ENCODE data around the gene C19orf53.
"Not testable (repeated sequence)": the region's sequence is repeated elsewhere in the genome, so short reads cannot be mapped to it uniquely, and the experiment has no call there.

Gene C19orf53

DNA sequence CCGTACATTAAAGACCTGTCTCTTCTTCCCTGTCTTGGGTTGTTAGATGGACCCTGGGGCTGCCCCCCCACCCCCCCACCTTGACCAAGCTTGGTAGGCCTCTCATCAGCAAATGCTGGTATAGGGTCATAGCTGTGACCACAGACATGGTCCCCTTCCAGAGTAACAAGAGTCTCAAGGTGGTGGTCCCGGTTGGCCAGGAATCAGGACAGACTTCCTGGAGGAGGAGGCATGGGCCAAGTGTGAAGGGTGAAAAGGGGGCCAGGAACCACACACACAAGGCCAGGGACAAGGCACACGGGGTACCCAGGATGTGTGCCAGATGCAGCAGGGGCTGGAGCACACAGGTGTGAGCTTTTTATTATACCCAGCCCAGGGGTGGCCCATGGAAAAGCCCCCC lies 11.0 kb upstream of the C19orf53 start:
- no peak for DNase-seq (ENCODE audit: low read depth in 2 of 2)

DNA sequence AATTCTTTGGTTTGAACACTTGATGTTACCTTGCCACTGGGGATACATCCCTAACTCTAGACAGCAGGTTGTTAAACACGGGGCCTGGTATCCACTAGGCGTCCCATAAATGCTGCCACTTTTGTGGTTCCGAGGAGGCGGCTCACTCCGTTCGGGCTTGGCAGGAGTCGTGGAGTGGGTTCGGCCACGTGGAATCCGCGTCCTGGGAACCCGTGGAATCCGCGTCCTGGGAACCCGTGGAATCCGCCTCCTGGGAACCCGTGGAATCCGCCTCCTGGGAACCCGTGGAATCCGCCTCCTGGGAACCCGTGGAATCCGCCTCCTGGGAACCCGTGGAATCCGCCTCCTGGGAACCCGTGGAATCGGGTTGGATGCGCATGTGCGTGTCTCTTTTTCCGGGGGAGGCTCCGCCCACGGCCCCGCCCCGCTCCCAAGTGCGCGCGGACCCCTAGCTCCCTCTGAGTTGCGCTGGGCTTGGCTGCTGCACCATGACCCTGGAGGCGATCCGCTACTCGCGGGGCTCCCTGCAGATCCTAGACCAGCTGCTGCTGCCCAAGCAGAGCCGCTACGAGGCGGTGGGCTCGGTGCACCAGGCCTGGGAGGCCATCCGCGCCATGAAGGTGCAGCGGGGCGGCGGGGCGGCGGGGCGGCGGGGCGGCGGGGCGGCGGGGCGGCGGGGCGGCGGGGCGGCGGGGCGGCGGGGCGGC lies 10.0 kb upstream of the C19orf53 start, which contains the start of gene MRI1:
Gene MRI1, plus strand, starts transcription at position 422 of the 707 bp plus-strand sequence. Its CDS starts 67 bp downstream, at position 489.
- DNase-seq (ENCODE audit: low read depth in 2 of 2) = peak; percentile 38 to 44

DNA sequence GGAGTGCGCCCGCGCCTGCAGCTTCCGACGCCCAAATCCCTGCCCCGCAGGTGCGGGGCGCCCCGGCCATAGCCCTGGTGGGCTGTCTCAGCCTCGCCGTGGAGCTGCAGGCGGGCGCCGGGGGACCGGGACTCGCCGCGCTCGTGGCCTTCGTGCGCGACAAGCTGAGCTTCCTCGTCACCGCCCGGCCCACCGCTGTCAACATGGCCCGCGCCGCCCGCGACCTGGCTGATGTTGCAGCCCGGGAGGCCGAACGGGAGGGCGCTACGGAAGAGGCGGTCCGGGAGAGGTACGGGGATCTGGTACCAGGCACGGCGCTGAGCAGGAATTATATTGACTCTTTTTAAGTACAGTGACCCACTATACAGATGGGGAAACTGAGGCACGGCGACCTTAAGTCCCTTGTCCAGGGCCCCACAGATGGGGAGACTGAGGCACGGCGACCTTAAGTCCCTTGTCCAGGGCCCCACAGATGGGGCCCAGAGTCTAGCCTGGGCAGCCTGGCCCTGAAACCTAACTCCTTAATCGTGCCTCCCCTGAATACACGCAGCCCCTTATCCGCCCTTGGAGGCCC lies 9.3 kb upstream of the C19orf53 start:
- no peak for DNase-seq (ENCODE audit: low read depth in 2 of 2)

DNA sequence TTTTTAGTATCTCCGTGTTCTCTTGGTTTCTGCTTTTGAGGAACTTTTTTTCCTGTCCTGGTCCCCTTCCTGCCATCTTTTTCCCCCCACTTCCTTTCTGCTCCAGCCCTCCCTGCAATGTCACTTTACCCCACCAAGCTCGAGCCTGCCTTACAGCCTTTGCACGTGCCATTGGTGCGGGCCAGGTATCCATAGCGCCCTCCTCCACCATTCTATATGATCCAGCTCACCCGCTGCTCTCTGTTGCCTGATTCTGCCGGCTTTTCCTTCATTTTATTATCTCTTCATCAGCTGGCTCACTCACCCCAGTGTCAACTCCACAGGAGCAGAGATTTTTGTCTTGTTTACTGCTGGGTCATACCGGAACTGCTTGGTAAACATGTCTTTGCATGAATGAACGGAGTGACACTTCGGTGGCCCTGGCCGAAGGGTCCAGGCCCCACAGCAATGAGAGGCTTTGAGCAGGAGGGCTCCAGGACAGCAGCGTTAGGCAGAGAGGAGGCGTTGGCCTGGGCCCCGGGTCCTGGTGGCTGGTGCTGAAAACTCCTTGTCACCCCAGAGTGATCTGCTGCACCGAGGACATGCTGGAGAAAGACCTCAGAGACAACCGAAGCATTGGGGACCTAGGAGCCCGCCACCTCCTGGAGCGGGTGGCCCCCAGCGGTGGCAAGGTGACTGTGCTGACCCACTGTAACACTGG lies 8.7 kb upstream of the C19orf53 start:
- DNase-seq (ENCODE audit: low read depth in 2 of 2) = no peak

DNA sequence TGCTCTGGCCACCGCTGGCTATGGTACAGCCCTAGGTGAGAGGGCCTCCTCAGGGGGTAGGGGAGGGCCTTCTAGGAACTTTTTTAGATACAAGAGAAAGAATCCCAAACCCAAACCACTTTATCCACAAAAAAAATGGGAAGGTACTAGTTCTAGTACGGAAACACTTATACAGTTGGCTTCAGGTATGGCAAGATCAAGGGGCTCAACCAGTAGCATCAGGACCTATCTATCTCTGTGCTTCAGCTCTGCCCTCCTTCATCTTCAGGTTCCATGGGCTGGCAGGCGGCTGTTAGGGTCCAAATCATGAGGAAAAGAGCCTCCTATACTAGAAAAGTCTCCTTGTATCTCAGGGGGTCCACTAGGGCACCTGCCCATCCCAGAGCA lies 8.2 kb upstream of the C19orf53 start:
- no peak for DNase-seq (ENCODE audit: low read depth in 2 of 2)

DNA sequence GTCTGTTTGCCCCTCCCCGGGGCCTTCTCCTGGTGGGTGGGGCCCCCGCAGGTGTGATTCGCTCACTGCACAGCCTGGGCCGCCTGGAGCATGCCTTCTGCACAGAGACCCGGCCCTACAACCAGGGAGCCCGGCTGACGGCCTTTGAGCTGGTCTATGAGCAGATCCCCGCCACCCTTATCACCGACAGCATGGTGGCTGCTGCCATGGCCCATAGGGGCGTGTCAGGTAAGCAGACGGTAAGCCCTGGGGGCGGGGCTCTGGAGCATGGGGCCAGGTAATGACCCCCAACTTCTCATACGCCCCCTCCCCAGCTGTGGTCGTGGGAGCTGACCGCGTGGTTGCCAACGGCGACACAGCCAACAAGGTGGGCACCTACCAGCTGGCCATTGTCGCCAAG lies 5.7 kb upstream of the C19orf53 start:
- DNase-seq (ENCODE audit: low read depth in 2 of 2) = no peak

DNA sequence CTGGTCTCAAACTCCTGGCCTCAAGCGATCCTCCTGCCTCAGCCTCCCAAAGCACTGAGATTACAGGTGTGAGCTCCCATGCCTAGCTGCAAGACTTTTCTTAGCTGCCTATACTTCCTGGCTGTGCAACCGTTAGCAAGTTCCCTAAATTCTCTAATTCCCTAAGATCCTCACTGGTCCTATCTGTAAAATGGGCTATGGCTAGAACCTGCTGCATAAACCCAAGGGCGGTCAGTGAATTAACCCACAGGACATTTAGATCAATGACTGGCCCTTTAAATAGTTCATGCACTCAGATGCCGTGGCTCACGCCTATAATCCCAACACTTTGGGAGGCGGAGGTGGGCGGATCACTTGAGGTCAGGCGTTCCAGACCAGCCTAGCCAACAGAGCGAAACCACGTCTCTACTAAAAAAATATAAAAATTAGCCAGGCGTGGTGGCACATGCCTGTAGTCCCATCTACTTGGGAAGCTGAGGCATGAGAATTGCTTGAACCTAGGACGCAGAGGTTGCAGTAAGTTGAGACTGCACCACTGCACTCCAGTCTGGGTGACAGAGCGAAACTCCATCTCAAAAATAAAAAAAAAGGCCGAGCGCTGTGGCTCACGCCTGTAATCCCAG lies 4.1 kb upstream of the C19orf53 start:
- DNase-seq (ENCODE audit: low read depth in 2 of 2) = no peak

DNA sequence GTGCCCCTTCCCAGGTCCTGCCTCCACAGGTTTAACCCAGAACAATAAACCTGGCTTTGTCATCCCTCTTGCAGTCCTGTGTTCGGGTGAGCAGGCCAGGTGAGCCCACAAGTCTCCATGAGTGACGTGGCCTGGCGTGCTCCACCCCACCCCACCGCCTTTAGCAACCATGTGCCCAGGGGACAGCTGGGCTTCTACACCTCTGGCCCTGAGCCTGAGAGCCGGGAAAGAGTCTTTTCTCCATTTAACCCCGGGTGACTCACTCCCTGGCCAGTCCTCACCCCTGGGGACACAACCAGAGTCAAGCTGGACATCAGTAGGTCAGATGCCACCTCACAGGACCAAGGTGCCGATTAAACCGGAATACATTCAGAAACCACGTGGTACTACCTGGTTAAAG lies 4.1 kb downstream of the C19orf53 start:
- no peak for DNase-seq (ENCODE audit: low read depth in 2 of 2)

DNA sequence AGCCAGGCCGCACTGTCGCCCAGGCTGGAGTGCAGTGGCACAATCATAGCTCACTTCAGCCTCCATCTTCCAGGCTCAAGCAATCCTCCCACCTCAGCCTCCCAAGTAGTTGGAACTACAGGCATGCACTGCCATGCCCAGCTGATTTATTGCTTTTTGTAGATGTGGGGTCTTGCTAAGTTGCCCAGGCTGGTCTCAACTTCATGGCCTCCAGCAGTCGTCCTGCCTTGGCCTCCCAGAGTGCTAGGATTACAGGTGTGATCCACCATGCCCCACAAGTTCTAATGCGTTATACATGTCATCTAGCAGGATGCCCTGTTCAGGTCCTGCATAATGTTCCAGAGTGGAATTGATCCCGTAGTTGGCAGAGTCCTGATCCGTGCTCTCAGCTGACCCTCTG lies 4.6 kb downstream of the C19orf53 start:
- no peak for DNase-seq (ENCODE audit: low read depth in 2 of 2)

DNA sequence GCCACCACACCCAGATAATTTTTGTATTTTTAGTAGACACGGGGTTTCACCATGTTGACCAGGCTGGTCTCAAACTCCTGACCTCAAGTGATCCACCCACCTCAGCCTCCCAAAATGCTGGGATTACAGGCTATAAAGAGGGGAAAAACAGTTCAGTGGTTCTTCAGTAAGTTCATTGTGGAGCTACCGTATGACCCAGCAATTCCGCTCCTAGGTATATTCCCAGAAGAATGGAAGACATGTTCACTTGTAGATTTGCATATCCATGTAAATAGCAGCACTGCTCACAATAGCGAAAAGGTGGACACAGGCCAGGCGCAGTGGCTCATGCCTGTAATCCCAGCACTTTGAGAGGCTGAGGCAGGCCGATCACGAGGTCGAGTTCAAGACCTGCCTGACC lies 5.5 kb downstream of the C19orf53 start:
- not testable (repeated sequence) for DNase-seq (ENCODE audit: low read depth in 2 of 2)

DNA sequence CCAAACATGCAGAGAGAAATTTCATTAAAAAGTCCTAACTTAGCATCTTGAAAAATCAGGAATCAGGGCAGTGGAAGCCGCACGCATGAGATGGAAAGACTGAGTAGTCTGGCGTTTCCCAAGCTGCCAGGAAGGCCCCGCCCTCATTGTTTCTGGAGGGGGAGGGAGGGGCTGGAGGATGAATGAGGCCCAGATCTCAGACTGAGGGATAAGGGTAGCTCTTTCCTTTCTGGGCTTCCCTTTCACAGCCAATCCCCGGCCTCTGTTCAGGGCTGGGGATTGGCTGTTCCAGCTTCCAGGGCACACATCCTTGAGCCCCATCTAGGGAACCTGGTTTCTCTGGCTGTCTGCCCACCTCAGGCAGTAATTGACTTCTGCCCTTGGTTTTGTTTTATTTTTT lies 7.3 kb downstream of the C19orf53 start:
- no peak for DNase-seq (ENCODE audit: low read depth in 2 of 2)

DNA sequence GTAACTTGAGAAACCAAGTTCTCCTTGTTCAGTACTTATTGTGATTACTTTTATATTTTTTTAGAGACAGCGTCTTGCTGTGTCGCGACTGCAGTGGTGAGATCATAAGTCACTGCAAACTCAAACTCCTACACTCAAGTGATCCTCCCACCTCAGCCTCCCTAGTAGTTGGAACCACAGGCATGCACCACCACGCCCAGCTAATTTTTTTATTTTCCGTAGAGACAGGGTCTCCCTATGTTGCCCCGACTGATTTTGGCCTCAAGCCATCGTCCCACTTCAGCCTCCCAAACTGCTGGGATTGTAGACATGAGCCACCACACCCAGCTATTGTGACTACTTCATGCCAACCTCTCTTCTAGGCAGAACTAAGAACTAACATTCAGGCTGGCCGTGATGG lies 8.3 kb downstream of the C19orf53 start:
- no peak for DNase-seq (ENCODE audit: low read depth in 2 of 2)

DNA sequence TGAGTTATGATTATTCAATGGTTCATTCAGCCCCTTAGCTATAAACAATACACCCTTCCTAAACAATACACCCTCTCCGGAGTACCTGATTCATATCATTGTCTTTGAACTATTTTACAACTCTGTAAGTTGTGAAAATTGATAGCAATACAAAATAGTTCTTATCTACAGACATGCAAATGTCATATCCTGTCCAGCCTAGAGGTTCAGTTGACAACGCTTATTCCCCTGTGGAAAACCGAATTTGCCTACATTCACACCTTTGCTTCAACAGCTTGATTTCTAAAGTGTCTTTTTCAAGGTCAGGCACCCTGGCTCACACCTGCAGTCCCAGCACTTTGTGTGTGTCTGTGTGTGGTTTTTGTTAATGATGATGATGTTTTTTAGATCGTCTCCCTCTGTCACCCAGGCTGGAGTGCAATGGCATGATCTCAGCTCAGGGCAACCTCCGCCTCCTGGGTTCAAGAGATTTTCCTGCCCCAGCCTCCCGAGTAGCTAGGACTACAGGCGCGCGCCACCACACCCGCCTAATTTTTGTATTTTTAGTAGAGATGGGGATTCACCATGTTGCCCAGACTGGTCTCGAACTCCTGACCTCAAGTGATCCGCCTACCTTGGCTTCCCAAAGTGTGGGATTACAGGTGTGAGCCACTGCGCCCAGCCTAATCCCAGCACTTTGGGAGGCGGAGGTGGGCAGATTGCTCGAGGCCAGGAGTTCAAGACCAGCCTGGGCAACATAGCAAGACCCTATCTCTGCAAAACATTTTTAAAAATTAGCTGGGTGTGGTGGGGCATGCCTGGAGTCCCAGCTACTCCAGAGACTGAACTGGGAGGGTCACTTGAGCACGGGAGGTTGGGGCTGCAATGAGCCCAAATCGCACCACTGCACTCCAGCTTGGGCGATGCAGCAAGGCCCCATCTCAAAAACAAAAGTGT lies 9.6 kb downstream of the C19orf53 start:
- DNase-seq (ENCODE audit: low read depth in 2 of 2) = no peak

DNA sequence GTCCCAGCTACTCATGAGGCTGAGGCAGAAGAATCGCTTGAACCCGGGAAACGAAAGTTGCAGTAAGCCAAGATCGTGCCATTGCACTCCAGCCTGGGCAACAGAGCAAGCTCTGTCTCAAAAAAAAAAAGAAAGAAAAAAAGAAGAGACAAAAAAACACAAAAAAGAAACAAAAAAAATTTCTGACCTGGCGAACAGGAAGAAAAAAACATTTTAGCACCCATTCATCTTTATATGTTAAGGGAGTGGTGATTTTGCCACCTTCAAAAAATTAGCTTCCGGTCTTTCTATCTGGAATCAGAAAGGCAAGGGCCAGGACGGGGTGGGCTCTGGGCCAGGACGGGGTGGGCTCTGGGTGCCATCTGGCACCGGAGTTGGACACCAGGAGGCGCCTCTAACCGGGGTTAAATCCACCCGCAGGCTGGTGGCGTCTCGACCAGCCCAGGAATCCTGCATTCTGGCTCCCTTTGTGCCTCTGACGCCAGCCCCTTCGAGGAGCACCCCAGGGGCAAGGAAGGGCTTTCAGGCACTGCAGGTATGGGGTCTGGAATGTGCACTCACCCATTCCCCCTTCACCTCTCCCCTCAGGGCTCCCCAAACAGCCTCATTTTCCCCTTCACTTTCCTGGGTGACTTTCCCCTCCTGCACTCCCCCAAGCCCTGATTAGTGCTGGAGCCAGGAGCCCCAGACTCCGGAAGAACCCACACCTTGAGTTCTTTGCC lies 10.6 kb downstream of the C19orf53 start:
- DNase-seq (ENCODE audit: low read depth in 2 of 2) = peak; percentile 42 to 62

DNA sequence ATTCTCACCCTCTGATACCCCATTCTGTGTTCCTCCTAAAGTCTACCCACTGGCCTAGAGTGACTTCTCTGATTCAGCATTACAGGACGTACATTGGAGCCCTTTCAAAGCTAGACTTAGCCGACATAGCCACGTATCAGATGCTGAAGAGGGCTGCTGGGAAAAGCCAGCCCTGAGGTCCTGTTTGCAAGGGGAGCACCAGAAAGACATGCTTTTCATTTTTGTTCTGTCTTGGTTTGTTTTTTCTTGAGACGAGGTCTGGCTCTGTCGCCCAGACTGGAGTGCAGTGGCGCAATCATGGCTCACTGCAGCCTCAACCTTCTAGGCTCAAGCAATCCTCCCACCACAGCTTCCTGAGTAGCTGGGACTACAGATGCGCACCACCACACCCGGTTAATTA lies 14.7 kb downstream of the C19orf53 start:
- no peak for DNase-seq (ENCODE audit: low read depth in 2 of 2)

DNA sequence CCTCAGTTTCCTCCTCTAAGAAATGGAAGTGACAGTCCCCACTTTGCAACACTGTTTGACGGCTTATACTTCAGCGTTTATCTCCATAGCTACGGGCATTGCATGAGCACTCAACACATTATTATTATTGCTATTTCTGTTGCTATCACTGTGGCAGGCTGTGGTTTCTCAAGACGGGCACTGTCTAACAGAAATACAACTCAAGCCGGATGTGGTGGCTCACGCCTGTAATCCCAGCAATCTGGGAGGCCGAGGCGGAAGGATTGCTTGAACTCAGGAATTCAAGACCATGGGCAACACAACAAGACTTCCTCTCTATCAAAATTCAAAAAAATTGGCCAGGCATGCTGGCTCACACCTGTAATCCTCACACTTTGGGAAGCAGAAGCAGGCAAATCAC lies 16.1 kb downstream of the C19orf53 start:
- DNase-seq (ENCODE audit: low read depth in 2 of 2) = no peak

DNA sequence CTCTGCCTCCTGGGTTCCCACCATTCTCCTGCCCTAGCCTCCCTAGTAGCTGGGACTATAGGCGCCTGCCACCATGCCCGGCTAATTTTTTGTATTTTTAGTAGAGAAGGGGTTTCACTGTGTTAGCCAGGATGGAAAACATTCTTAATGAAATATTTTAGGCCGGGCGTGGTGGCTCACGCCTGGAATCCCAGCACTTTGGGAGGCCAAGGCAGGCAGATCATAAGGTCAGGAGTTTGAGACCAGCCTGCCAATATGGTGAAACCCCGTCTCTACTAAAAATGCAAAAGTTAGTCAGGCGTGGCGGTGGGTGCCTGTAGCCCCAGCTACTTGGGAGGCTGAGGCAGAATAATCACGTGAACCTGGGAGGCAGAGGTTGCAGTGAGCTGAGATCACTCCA lies 19.1 kb downstream of the C19orf53 start:
- not testable (repeated sequence) for DNase-seq (ENCODE audit: low read depth in 2 of 2)

DNA sequence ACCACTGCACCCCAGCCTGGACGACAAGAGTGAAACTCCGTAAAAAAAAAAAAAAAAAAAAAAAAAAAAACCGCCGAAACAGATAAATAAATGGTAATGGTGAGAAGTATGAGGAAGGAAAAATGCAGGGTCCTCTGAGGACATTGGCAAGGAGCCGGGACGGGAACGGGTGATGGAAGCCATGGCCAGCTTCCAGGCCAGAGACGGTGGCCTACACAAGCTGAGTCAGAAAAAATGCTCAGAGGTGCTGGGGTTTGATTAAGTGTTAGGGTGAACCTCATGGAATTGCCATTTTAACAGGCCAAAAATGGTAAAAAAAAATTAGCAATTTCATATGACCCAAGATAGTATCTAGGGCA lies 20.1 kb downstream of the C19orf53 start:
- no peak for DNase-seq (ENCODE audit: low read depth in 2 of 2)

DNA sequence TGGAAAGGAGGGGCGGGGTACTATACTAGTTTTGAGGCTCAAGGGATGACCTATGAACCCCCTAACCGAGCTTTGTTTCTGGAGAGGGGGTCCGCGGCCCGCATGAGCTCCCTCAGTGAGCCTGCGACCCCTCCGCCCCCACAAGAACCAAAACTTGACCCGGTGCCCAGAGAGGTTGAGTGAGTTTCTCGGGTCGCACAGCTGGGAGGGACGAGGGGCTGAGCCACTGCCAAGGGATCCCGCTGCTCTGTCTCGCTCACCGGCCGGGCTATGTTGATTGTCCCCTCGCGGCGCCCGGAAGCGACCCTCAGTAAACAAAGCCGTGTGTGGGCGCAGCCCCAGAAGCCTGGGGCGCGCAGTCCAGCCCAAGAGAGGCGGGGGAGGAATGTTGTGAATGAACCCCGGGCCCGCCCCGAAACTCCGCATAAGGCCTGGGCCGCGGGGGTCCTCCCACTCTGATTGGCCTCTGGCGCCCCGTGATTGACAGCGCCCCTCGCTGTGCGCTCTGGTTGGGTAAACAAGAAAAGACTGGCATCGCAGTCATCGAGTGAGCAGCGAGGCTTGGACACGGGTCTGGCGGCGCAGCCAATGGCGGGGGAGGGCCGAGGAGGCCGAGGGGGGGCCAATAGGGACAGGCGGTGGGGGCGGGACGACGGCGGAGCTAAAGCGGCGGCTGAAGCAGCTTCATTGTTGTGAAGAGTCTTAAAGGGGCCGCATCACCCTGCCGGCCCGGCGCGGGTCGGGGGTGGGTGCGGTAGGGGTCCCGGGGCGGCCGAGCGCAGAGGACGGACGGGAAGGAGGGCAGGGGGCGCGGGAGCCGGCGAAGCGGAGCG lies 20.7 kb downstream of the C19orf53 start, which contains the start of gene ZSWIM4:
Gene ZSWIM4, plus strand, starts transcription at position 687 of the 833 bp plus-strand sequence. CDS start 206 bp downstream, outside the sequence.
- peak; percentile 86 for DNase-seq (ENCODE audit: low read depth in 2 of 2)
